GM12878 (cell line): ENCODE measurements around the gene ING1. TPM values are rescaled to one million over a fixed set of nuclear protein-coding genes. Genes with fewer than 3 reads are reported as not detected.

Experiments used
- ASH2L ChIP-seq: fragments of 300-600, 200-600 bp; sonication (generic); IDR thresholded peaks from 2 replicates; pipeline ENCODE4 v1.6.1; 2017; ENCODE audit warnings: low read depth, mild to moderate bottlenecking, borderline replicate concordance
- BACH1 ChIP-seq: fragments of 450-650 bp; IDR thresholded peaks from 2 replicates; pipeline ENCODE4 v1.6.1; 2017; ENCODE audit warnings: mild to moderate bottlenecking, borderline replicate concordance
- BRCA1 ChIP-seq: IDR thresholded peaks from 2 replicates; pipeline ENCODE4 v1.6.1; 2011; ENCODE audit warnings: low read depth, low read length, improper control_type of control experiment
- CHD1 ChIP-seq: IDR thresholded peaks from 2 replicates; pipeline ENCODE4 v1.6.1; 2012; ENCODE audit warnings: low read depth, low read length, improper control_type of control experiment
- HDAC2 ChIP-seq: fragments of 200-600 bp; sonication (generic); IDR thresholded peaks from 2 replicates; pipeline ENCODE4 v1.6.1; 2017
- IKZF2 ChIP-seq, 2 experiments: fragments of 450-650 bp; IDR thresholded peaks; 2 replicates each; pipeline ENCODE4 v1.6.1; 2017; ENCODE audit warnings: mild to moderate bottlenecking in 2 of 2, moderate library complexity in 2 of 2
- KLF5 ChIP-seq: fragments of 450-650 bp; IDR thresholded peaks from 2 replicates; pipeline ENCODE4 v1.6.1; 2014; ENCODE audit warnings: mild to moderate bottlenecking; ENCODE audit not compliant: partially characterized antibody
- NFYB ChIP-seq: IDR thresholded peaks from 2 replicates; pipeline ENCODE4 v1.6.1; 2011; ENCODE audit warnings: low read depth, mild to moderate bottlenecking, low read length, improper control_type of control experiment, moderate library complexity; ENCODE audit not compliant: insufficient read depth
- TCF3 ChIP-seq: IDR thresholded peaks from 2 replicates; pipeline ENCODE4 v1.6.1; 2012; ENCODE audit warnings: low read depth, mild to moderate bottlenecking, low read length, borderline replicate concordance; ENCODE audit not compliant: insufficient read depth
- polyA plus RNA-seq, 11 experiments: library from polyadenylated mRNA; depleted of rRNA in 4 of 11; unstranded in 6 of 11; stranded (reverse) in 5 of 11; fragments of >200 nt; fragmentation: Nextera tagmentation in 4 of 11; fragmentation: Illumina TruSeq in 1 of 11; extraction: Ambion mirVana in 4 of 11; extraction: Trizol in 1 of 11; gene quantifications; 1 replicate in 1 of 11; 2 replicates in 10 of 11; pipeline versions ENCODE4 v1.2.1 to v1.2.3, GENCODE V29; 2011 to 2016; ENCODE audit warnings: inconsistent platforms in 2 of 11, missing spikeins in 2 of 11, low read depth in 1 of 11
- total RNA-seq, 4 experiments: library from RNA; depleted of rRNA in 3 of 4; stranded (reverse); fragments of >200 nt in 3 of 4; fragmentation: Illumina TruSeq in 1 of 4; extraction: Trizol in 1 of 4; gene quantifications; 2 replicates each; pipeline versions ENCODE4 v1.2.1 to v1.2.3, GENCODE V29; 2013 to 2021
- TF ChIP-seq, protein P1 (sequence below): fragments of 450-650 bp; IDR thresholded peaks from 2 replicates; pipeline ENCODE4 v1.6.1; 2014; ENCODE audit warnings: mild to moderate bottlenecking
- TF ChIP-seq, protein P2 (sequence below): IDR thresholded peaks from 2 replicates; pipeline ENCODE4 v1.6.1; 2012; ENCODE audit warnings: mild to moderate bottlenecking, low read depth, low read length

The ING1 gene
- total and polyA plus RNA-seq, 10 of the 15 experiments (the other 5 are each of a cell fraction or from before 2014, with no cell fraction given): 1.3 to 20.4 (median 13.1) TPM

GRCh38 chr13:110746438-110746837 lies 32.9 kb downstream of the ING1 start (continued):
- TF ChIP-seq KLF5: no peak
- TF ChIP-seq, protein P1, sequence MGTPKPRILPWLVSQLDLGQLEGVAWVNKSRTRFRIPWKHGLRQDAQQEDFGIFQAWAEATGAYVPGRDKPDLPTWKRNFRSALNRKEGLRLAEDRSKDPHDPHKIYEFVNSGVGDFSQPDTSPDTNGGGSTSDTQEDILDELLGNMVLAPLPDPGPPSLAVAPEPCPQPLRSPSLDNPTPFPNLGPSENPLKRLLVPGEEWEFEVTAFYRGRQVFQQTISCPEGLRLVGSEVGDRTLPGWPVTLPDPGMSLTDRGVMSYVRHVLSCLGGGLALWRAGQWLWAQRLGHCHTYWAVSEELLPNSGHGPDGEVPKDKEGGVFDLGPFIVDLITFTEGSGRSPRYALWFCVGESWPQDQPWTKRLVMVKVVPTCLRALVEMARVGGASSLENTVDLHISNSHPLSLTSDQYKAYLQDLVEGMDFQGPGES: no peak
- no peak for TF ChIP-seq BACH1
- TF ChIP-seq CHD1: no peak
- no peak for TF ChIP-seq ASH2L
- TF ChIP-seq NFYB: no peak
- TF ChIP-seq HDAC2: no peak
- no peak for TF ChIP-seq IKZF2 (IDR thresholded peaks at IDR 0.05)
- TF ChIP-seq TCF3: no peak
- TF ChIP-seq, protein P2, sequence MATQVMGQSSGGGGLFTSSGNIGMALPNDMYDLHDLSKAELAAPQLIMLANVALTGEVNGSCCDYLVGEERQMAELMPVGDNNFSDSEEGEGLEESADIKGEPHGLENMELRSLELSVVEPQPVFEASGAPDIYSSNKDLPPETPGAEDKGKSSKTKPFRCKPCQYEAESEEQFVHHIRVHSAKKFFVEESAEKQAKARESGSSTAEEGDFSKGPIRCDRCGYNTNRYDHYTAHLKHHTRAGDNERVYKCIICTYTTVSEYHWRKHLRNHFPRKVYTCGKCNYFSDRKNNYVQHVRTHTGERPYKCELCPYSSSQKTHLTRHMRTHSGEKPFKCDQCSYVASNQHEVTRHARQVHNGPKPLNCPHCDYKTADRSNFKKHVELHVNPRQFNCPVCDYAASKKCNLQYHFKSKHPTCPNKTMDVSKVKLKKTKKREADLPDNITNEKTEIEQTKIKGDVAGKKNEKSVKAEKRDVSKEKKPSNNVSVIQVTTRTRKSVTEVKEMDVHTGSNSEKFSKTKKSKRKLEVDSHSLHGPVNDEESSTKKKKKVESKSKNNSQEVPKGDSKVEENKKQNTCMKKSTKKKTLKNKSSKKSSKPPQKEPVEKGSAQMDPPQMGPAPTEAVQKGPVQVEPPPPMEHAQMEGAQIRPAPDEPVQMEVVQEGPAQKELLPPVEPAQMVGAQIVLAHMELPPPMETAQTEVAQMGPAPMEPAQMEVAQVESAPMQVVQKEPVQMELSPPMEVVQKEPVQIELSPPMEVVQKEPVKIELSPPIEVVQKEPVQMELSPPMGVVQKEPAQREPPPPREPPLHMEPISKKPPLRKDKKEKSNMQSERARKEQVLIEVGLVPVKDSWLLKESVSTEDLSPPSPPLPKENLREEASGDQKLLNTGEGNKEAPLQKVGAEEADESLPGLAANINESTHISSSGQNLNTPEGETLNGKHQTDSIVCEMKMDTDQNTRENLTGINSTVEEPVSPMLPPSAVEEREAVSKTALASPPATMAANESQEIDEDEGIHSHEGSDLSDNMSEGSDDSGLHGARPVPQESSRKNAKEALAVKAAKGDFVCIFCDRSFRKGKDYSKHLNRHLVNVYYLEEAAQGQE: no peak
- no peak for TF ChIP-seq BRCA1
